Retinal pigment epithelial cell (primary cell): Measurements from ENCODE around the gene B3GALNT1.

Experiments used
- DNase-seq: peaks from one replicate; pipeline ENCODE4 v3.0.0-alpha.2; 2010; ENCODE audit warnings: low read depth
- H3K4me3 ChIP-seq: 2 replicates; pipeline ENCODE4 v1.5.1; 2011; ENCODE audit warnings: mild to moderate bottlenecking, low read length, control low read depth, moderate library complexity
- CTCF ChIP-seq: conservative IDR thresholded peaks from 2 replicates; pipeline ENCODE4 v1.5.1; 2011; ENCODE audit warnings: low read depth, low read length, control low read depth, inconsistent platforms

The B3GALNT1 gene

GRCh38 chr3:161082063-161082462, 23.1 kb downstream of the B3GALNT1 start:
- no peak for DNase-seq
- TF ChIP-seq CTCF, result no peak
- no peak overlapping the region for H3K4me3 ChIP-seq

GRCh38 chr3:161081633-161082032, 23.5 kb downstream of the B3GALNT1 start:
- no peak overlapping the region for H3K4me3 ChIP-seq
- no peak for TF ChIP-seq CTCF
- no peak for DNase-seq

- no peak for DNase-seq
- H3K4me3 ChIP-seq, result no peak overlapping the region
- TF ChIP-seq CTCF, result no peak
Measured at GRCh38 chr3:161073181-161073580, 32.0 kb downstream of the B3GALNT1 start.

GRCh38 chr3:161072751-161073150, 32.4 kb downstream of the B3GALNT1 start:
- TF ChIP-seq CTCF, result no peak
- no peak overlapping the region for H3K4me3 ChIP-seq
- no peak for DNase-seq

GRCh38 chr3:161072211-161072621, 32.9 kb downstream of the B3GALNT1 start:
- no peak for DNase-seq
- H3K4me3 ChIP-seq, result no peak overlapping the region
- no peak for TF ChIP-seq CTCF

GRCh38 chr3:161070980-161071663, 34.0 kb downstream of the B3GALNT1 start:
- H3K4me3 ChIP-seq, result no peak overlapping the region
- DNase-seq, result no peak
- TF ChIP-seq CTCF, result no peak

GRCh38 chr3:161070252-161070930, 34.8 kb downstream of the B3GALNT1 start:
- TF ChIP-seq CTCF, result no peak
- DNase-seq, result no peak
- no peak overlapping the region for H3K4me3 ChIP-seq
